SK-N-SH (cell line): ENCODE measurements around the gene GTF2F2. TPM values are rescaled to one million over a fixed set of nuclear protein-coding genes. Genes with fewer than 3 reads are reported as not detected.

Source experiments
- CTCF ChIA-PET: fragments of 300-600, 350-600 bp; formaldehyde crosslinking; extraction: SDS; loops from one replicate; lab custom pipeline; 2021; lab: Yijun Ruan, JAX
- POLR2A ChIA-PET: fragments of 350-600 bp; sonication (Branson Sonifier 250); formaldehyde crosslinking; extraction: SDS; loops from one replicate; lab custom pipeline; 2020; ENCODE audit warnings: antibody characterized with exemption, inconsistent platforms; lab: Yijun Ruan, JAX
- DNase-seq: peaks from one replicate; pipeline ENCODE4 v3.0.0; 2012
- H2AFZ ChIP-seq: fragments of 200-600 bp; sonication (generic); 2 replicates; pipeline ENCODE4 v1.8.1; 2016; ENCODE audit warnings: antibody characterized with exemption, mild to moderate bottlenecking, low read depth
- H3F3A ChIP-seq: fragments of 200-600 bp; sonication (generic); replicated peaks from 2 replicates; pipeline ENCODE3; 2016; ENCODE audit warnings: antibody characterized with exemption, mild to moderate bottlenecking; ENCODE audit not compliant: insufficient read depth
- H3K27ac ChIP-seq, 2 experiments: fragments of 200-500 bp in 1 of 2; fragments of 200-600 bp in 1 of 2; sonication (Bioruptor generic) in 1 of 2; sonication (generic), shearing (Covaris generic) in 1 of 2; 2 replicates each; pipeline versions ENCODE4 v1.5.1 to v1.6.1; 2014 to 2016; ENCODE audit warnings: low read depth in 2 of 2, inconsistent platforms in 1 of 2, low read length in 1 of 2, mild to moderate bottlenecking in 1 of 2, mixed read lengths in 1 of 2
- H3K27me3 ChIP-seq: fragments of 200-600 bp; sonication (generic), shearing (Covaris generic); 2 replicates; pipeline ENCODE4 v1.6.1; 2016; ENCODE audit warnings: mixed run types; ENCODE audit not compliant: insufficient read depth
- H3K36me3 ChIP-seq, 2 experiments: fragments of 200-500 bp in 1 of 2; fragments of 200-600 bp in 1 of 2; sonication (Bioruptor generic) in 1 of 2; sonication (generic) in 1 of 2; replicated peaks in 1 of 2; 2 replicates each; pipeline versions ENCODE3 to v1.5.1; 2014 to 2016; ENCODE audit warnings: low read length in 1 of 2, mild to moderate bottlenecking in 1 of 2; ENCODE audit not compliant: insufficient read depth in 2 of 2, control insufficient read depth in 1 of 2
- H3K4me1 ChIP-seq, 2 experiments: fragments of 200-500 bp in 1 of 2; fragments of 200-600 bp in 1 of 2; sonication (Bioruptor generic) in 1 of 2; sonication (generic), shearing (Covaris generic) in 1 of 2; 2 replicates each; pipeline versions ENCODE4 v1.5.1 to v1.6.1; 2014 to 2016; ENCODE audit warnings: low read depth in 1 of 2, low read length in 1 of 2, mixed run types in 1 of 2; ENCODE audit not compliant: insufficient read depth in 2 of 2, control insufficient read depth in 1 of 2
- H3K4me2 ChIP-seq: fragments of 200-600 bp; sonication (generic), shearing (Covaris generic); 2 replicates; pipeline ENCODE4 v1.6.1; 2017; ENCODE audit warnings: mixed run types
- H3K4me3 ChIP-seq, 2 experiments: fragments of 200-500 bp in 1 of 2; fragments of 200-600 bp in 1 of 2; sonication (Bioruptor generic) in 1 of 2; sonication (generic), shearing (Covaris generic) in 1 of 2; 2 replicates each; pipeline versions ENCODE4 v1.5.1 to v1.8.1; 2014 to 2016; ENCODE audit warnings: low read depth in 2 of 2, inconsistent platforms in 1 of 2, low read length in 1 of 2, mild to moderate bottlenecking in 1 of 2, mixed read lengths in 1 of 2, moderate library complexity in 1 of 2
- H3K79me2 ChIP-seq: fragments of 200-600 bp; sonication (generic); 2 replicates; pipeline ENCODE4 v1.8.1; 2017; ENCODE audit warnings: mild to moderate bottlenecking; ENCODE audit not compliant: insufficient read depth
- H3K9ac ChIP-seq: fragments of 200-600 bp; sonication (generic); 2 replicates; pipeline ENCODE4 v1.6.1; 2017; ENCODE audit warnings: mixed run types
- H3K9me2 ChIP-seq: fragments of 200-600 bp; sonication (generic); 2 replicates; pipeline ENCODE4 v1.6.1; 2017; ENCODE audit warnings: mixed run types
- H3K9me3 ChIP-seq: fragments of 200-600 bp; sonication (generic); 2 replicates; pipeline ENCODE4 v1.6.1; 2017; ENCODE audit warnings: mixed run types, mild to moderate bottlenecking, moderate library complexity
- H4K20me1 ChIP-seq: fragments of 200-600 bp; sonication (generic); 2 replicates; pipeline ENCODE4 v1.6.1; 2017; ENCODE audit warnings: mild to moderate bottlenecking, mixed run types; ENCODE audit not compliant: insufficient read depth
- EZH2phosphoT487 ChIP-seq: fragments of 200-600 bp; sonication (generic); IDR thresholded peaks from 2 replicates; pipeline ENCODE4 v1.6.1; 2017; ENCODE audit warnings: low read depth, mixed run types, mild to moderate bottlenecking, antibody characterized with exemption, moderate library complexity, borderline replicate concordance
- GATA2 ChIP-seq: sonication (generic); formaldehyde crosslinking; IDR thresholded peaks from 2 replicates; pipeline ENCODE4 v1.5.0; 2020; ENCODE audit warnings: mild to moderate bottlenecking, missing genetic modification reagents
- JUND ChIP-seq: IDR thresholded peaks from 2 replicates; pipeline ENCODE4 v1.4.0; 2012
- MXI1 ChIP-seq: IDR thresholded peaks from 2 replicates; pipeline ENCODE4 v1.6.1; 2012; ENCODE audit warnings: mild to moderate bottlenecking, low read depth, low read length, improper control_type of control experiment
- NFIC ChIP-seq: IDR thresholded peaks from 2 replicates; pipeline ENCODE4 v1.4.0; 2012; ENCODE audit warnings: borderline replicate concordance
- RAD21 ChIP-seq: IDR thresholded peaks from 2 replicates; pipeline ENCODE4 v1.6.1; 2012; ENCODE audit warnings: mild to moderate bottlenecking, low read length
- RFX5 ChIP-seq: IDR thresholded peaks from 2 replicates; pipeline ENCODE4 v1.6.1; 2012; ENCODE audit warnings: mild to moderate bottlenecking, improper control_type of control experiment, low read length
- RXRA ChIP-seq: IDR thresholded peaks from 2 replicates; pipeline ENCODE4 v1.4.0; 2012; ENCODE audit warnings: low read depth, mild to moderate bottlenecking, borderline replicate concordance
- YY1 ChIP-seq: IDR thresholded peaks from 2 replicates; pipeline ENCODE4 v1.4.0; 2012; ENCODE audit warnings: low read depth, mild to moderate bottlenecking
- WGBS: methylation state at CpG from one replicate; pipeline ENCODE4 v1.1.6; 2017; ENCODE audit warnings: low lambda C conversion rate; 5-methylcytosine and 5-hydroxymethylcytosine counted together
- polyA plus RNA-seq, 3 experiments: library from polyadenylated mRNA; depleted of rRNA; stranded (reverse); fragments of >200 nt; gene quantifications; 2 replicates each; pipeline ENCODE4 v1.2.3, GENCODE V29; 2012
- TF ChIP-seq, protein P1 (sequence below): IDR thresholded peaks from 2 replicates; pipeline ENCODE4 v1.4.0; 2012; ENCODE audit warnings: low read depth, borderline replicate concordance
- TF ChIP-seq, protein P2 (sequence below): fragments of 150-350 bp; IDR thresholded peaks from 2 replicates; pipeline ENCODE4 v1.6.1; 2017; ENCODE audit warnings: antibody characterized with exemption, low read length, low read depth, borderline replicate concordance
- TF ChIP-seq, protein P3 (sequence below): fragments of 150-350 bp; IDR thresholded peaks from 2 replicates; pipeline ENCODE4 v1.6.1; 2016; ENCODE audit warnings: mild to moderate bottlenecking, low read depth, low read length
- TF ChIP-seq, protein P4 (sequence below): IDR thresholded peaks from 2 replicates; pipeline ENCODE4 v1.4.0; 2012; ENCODE audit warnings: low read depth, borderline replicate concordance

The GTF2F2 gene
- polyA plus RNA-seq, 1 of the 3 experiments (the other 2 are of a cell fraction), result 24.2 TPM

DNA sequence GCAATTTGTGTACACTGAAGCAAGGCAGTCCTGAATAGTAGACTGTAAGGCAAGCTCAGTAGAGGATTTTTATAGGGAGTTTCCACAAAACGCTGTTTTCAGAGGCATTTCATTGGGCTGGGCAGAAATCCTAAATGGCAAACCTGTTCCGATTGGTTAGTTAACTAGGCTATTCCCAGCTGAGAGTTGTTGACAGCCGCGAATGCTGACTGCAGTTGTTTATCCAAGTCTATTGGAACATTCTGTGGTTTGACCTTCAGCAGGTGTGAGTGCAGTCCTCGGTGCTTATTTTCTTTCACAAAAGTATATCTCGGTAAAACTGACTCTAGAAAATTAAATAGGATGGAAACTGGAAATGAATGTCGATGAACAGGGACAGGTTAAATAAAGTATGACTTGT is 175.2 kb downstream of the GTF2F2 start:
- Histone ChIP-seq H3K4me3 (no peak overlapping the region), H4K20me1 (no peaks in the 10 kb centered on the region), H3F3A (peaks cover 7% of the 10 kb centered on the region), H3K36me3 (no peaks in the 10 kb centered on the region), H3K9me2 (no peaks in the 10 kb centered on the region), H3K27me3 (no peaks in the 10 kb centered on the region), H3K9me3 (no peaks in the 10 kb centered on the region), H3K79me2 (no peaks in the 10 kb centered on the region), H2AFZ (no peak overlapping the region), H3K27ac (no peak overlapping the region), H3K9ac (no peak overlapping the region), H3K4me2 (no peak overlapping the region), H3K4me1 (peaks cover 0 to 8% of the 10 kb centered on the region in 2 experiments; a peak in 2 of 4 replicates)
- ChIA-PET POLR2A (no interaction called here), CTCF (interaction anchor here (1.2 to 2.3 kb wide), 3 partner anchors 13 to 252 kb away, joined by 3 to 8 read pairs (median 4); no protein-coding TSS in a partner anchor)
- 87% methylated on average over 7 of the region's 7 CpGs for WGBS
- no peak for TF ChIP-seq EZH2phosphoT487
- TF ChIP-seq MXI1, result no peak
- TF ChIP-seq JUND, result no peak
- no peak for TF ChIP-seq GATA2 (CRISPR knock-in tag)
- TF ChIP-seq RAD21, result no peak
- no peak for TF ChIP-seq RXRA
- TF ChIP-seq, protein P1, sequence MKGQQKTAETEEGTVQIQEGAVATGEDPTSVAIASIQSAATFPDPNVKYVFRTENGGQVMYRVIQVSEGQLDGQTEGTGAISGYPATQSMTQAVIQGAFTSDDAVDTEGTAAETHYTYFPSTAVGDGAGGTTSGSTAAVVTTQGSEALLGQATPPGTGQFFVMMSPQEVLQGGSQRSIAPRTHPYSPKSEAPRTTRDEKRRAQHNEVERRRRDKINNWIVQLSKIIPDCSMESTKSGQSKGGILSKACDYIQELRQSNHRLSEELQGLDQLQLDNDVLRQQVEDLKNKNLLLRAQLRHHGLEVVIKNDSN, result no peak
- DNase-seq, result no peak

DNA sequence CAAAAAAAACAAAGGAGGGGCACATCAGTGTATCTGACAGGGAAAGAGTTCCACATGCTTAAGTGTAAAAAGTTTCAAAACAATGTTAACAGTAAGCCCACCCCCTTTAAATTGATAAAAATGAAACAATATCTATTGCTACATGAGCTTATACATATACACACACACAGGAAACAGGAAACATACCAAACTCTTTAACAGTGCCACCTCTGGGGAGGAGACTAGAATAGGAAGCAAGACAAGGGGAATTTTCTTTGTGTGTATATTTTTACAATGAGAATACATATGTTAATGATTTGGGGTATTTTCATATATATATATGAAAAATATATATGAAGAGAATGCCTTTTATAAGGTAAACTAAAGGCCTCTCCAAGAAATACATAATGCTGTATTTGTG is 175.9 kb downstream of the GTF2F2 start:
- peaks cover 0 to 8% of the 10 kb centered on the region in 2 experiments; a peak in 2 of 4 replicates for H3K4me1 ChIP-seq
- no peaks in the 10 kb centered on the region for H3K27me3 ChIP-seq
- no peaks in the 10 kb centered on the region for H3K79me2 ChIP-seq
- H4K20me1 ChIP-seq, result no peaks in the 10 kb centered on the region
- ChIA-PET POLR2A (no interaction called here), CTCF (interaction anchor here (1.2 to 2.3 kb wide), 3 partner anchors 13 to 250 kb away, joined by 4 to 8 read pairs (median 5); no protein-coding TSS in a partner anchor)
- H3K36me3 ChIP-seq, result no peaks in the 10 kb centered on the region
- no peak overlapping the region for H3K27ac ChIP-seq
- H3K4me2 ChIP-seq, result no peak overlapping the region
- peaks cover 7% of the 10 kb centered on the region for H3F3A ChIP-seq
- H3K9ac ChIP-seq, result no peak overlapping the region
- no peaks in the 10 kb centered on the region for H3K9me2 ChIP-seq
- H2AFZ ChIP-seq, result no peak overlapping the region
- no peak for TF ChIP-seq NFIC
- no peak for TF ChIP-seq YY1
- TF ChIP-seq, protein P1, result no peak
- TF ChIP-seq, protein P2, sequence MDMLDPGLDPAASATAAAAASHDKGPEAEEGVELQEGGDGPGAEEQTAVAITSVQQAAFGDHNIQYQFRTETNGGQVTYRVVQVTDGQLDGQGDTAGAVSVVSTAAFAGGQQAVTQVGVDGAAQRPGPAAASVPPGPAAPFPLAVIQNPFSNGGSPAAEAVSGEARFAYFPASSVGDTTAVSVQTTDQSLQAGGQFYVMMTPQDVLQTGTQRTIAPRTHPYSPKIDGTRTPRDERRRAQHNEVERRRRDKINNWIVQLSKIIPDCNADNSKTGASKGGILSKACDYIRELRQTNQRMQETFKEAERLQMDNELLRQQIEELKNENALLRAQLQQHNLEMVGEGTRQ, result no peak
- TF ChIP-seq, protein P3, sequence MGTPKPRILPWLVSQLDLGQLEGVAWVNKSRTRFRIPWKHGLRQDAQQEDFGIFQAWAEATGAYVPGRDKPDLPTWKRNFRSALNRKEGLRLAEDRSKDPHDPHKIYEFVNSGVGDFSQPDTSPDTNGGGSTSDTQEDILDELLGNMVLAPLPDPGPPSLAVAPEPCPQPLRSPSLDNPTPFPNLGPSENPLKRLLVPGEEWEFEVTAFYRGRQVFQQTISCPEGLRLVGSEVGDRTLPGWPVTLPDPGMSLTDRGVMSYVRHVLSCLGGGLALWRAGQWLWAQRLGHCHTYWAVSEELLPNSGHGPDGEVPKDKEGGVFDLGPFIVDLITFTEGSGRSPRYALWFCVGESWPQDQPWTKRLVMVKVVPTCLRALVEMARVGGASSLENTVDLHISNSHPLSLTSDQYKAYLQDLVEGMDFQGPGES, result no peak
- TF ChIP-seq, protein P4, sequence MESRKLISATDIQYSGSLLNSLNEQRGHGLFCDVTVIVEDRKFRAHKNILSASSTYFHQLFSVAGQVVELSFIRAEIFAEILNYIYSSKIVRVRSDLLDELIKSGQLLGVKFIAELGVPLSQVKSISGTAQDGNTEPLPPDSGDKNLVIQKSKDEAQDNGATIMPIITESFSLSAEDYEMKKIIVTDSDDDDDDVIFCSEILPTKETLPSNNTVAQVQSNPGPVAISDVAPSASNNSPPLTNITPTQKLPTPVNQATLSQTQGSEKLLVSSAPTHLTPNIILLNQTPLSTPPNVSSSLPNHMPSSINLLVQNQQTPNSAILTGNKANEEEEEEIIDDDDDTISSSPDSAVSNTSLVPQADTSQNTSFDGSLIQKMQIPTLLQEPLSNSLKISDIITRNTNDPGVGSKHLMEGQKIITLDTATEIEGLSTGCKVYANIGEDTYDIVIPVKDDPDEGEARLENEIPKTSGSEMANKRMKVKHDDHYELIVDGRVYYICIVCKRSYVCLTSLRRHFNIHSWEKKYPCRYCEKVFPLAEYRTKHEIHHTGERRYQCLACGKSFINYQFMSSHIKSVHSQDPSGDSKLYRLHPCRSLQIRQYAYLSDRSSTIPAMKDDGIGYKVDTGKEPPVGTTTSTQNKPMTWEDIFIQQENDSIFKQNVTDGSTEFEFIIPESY, result no peak
- TF ChIP-seq EZH2phosphoT487, result no peak
- TF ChIP-seq GATA2 (CRISPR knock-in tag), result no peak
- TF ChIP-seq RFX5, result no peak
- H3K9me3 ChIP-seq, result no peaks in the 10 kb centered on the region
- no peak overlapping the region for H3K4me3 ChIP-seq
- no peak for DNase-seq
